ENCODE data around the gene PAIP1.
A peak's percentile ranks its signal among the peaks of the same experiment; 100 is the strongest.
"Not testable (repeated sequence)": the region's sequence is repeated elsewhere in the genome, so short reads cannot be mapped to it uniquely, and the experiment has no call there.

The PAIP1 gene

DNA sequence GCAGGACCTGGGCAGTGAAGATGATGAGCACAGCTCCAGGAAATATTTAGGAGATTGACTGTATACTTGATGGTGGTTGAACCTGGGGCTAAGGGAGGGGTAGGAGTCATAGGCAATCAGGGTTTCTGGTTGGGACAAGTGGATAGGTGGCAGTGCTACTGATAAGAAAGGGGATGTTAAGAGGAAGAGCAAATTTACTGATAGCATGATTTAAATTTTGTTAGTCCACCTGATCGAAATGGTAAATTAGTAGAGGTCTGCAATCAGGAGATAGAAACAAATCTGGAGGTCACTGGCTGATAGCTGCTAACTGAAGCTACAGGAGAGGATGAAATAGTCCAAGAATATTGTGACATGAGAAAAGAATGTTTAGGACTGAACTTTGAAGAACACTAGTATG lies 36.3 kb downstream of the PAIP1 start:
- DNase-seq (ENCODE audit: low read depth in 1 of 2, low spot score in 1 of 2): no peak

DNA sequence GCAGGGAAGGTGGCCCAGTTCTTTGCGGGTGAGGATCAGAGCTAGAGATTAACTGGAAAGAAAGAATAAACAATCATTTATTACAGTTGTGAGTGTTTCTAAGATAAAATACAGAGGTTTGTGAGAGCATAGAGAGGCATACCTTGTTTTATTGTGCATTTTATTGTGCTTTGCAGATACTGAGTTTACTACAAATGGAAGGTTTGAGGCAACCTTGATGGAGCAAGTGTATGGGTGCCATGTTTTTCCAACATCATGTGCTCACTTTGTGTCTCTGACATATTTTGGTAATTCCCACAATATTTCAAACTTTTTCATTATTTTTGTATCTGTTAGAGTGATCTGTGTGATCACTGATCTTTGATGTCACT lies 41.2 kb downstream of the PAIP1 start:
- no peak for DNase-seq (ENCODE audit: low read depth in 1 of 2, low spot score in 1 of 2)

GRCh38 chr5:43514816-43515677 lies 41.8 kb downstream of the PAIP1 start, which contains the start of gene C5orf34:
Gene C5orf34, minus strand, starts transcription at chr5:43515148. Its CDS starts 5,809 bp downstream, at chr5:43509339.
- peak; percentile 88 to 90 for DNase-seq (ENCODE audit: low read depth in 1 of 2, low spot score in 1 of 2)

- no peak for DNase-seq (ENCODE audit: low read depth in 1 of 2, low spot score in 1 of 2)
Measured at GRCh38 chr5:43514471-43514815, 42.4 kb downstream of the PAIP1 start.

DNA sequence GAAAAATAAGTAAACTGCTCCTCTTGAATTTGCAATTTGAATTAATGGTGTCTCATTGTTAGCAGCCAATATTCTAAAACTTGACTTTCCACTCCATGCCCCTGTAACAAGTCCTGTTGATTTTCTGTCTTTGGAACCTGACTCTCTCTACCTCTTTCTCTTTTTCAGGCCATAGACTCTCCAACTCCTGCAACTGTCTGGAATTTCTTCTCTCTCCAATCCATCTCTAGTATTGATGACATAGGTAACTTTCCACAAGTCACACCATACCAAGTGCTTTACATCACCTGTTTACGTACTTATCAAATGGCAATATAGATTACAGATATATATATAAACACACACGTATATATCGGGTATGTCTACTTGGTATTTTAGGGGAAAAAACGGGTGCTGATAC lies 42.9 kb downstream of the PAIP1 start:
- DNase-seq (ENCODE audit: low read depth in 1 of 2, low spot score in 1 of 2): no peak

DNA sequence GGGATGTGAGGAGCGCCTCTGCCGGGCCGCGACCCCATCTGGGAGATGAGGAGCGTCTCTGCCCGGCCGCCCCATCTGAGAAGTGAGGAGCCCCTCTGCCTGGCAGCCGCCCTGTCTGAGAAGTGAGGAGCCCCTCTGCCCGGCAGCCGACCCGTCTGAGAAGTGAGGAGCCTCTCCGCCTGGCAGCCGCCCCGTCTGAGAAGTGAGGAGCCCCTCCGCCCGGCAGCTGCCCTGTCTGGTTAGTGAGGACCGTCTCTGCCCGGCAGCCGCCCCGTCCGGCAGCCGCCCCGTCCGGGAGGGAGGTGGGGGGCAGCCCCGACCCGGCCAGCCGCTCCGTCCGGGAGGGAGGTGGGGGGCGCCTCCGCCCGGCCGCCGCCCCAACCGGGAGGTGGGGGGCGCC lies 45.8 kb downstream of the PAIP1 start:
- DNase-seq (ENCODE audit: low read depth in 1 of 2, low spot score in 1 of 2): not testable (repeated sequence)

- no peak for DNase-seq (ENCODE audit: low read depth in 1 of 2, low spot score in 1 of 2)
Measured at GRCh38 chr5:43498581-43498980, 58.3 kb downstream of the PAIP1 start.

- no peak for DNase-seq (ENCODE audit: low read depth in 1 of 2, low spot score in 1 of 2)
Measured at GRCh38 chr5:43497311-43498104, 59.4 kb downstream of the PAIP1 start.

DNA sequence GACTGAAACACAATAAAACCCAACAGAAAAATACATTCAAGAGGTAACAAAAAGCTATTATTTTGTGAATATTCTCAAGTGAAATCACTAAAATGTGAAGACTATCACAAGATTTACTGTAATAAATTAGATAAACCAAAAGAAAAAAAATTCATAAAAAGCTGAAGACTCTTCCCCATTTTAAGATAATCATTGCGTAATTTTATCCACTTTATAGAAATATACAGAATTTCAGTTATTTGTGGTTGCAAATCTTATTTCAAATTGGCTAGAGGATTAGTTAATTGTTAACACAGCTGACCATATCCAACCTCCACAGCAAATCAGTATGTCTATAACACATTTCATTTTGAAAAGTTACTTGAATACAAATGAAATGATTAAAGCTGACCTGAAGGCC lies 65.6 kb downstream of the PAIP1 start:
- DNase-seq (ENCODE audit: low read depth in 1 of 2, low spot score in 1 of 2): no peak

- DNase-seq (ENCODE audit: low read depth in 1 of 2, low spot score in 1 of 2): no peak
Measured at GRCh38 chr5:43486353-43486752, 70.5 kb downstream of the PAIP1 start.

DNA sequence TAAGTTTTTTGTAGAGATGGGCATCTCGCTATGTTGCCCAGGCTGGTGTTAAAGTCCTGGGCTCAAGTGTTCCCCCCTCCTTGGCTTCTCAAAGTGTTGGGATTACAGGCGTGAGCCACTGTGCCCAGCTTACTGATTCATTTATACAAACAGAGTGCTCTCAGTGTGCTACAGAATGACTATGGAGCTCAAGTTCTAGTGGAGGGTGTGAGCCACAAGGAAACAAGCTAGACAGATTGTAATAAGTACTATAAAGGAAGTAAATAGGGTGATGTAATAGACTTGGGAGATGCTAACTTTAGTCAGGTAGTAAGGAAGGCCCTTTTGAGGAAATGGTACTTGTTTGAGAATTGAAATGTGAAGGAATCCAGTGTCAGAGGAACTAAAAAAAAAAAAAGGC lies 71.5 kb downstream of the PAIP1 start:
- no peak for DNase-seq (ENCODE audit: low read depth in 1 of 2, low spot score in 1 of 2)

GRCh38 chr5:43484106-43484849 lies 72.6 kb downstream of the PAIP1 start:
- peak; percentile 71 to 75 for DNase-seq (ENCODE audit: low read depth in 1 of 2, low spot score in 1 of 2)

GRCh38 chr5:43483298-43484105 lies 73.4 kb downstream of the PAIP1 start, which contains the start of gene TMEM267:
Gene TMEM267, minus strand, starts transcription at chr5:43483865. Its CDS starts 29,896 bp downstream, at chr5:43453969.
- peak; percentile 72 to 78 for DNase-seq (ENCODE audit: low read depth in 1 of 2, low spot score in 1 of 2)

DNA sequence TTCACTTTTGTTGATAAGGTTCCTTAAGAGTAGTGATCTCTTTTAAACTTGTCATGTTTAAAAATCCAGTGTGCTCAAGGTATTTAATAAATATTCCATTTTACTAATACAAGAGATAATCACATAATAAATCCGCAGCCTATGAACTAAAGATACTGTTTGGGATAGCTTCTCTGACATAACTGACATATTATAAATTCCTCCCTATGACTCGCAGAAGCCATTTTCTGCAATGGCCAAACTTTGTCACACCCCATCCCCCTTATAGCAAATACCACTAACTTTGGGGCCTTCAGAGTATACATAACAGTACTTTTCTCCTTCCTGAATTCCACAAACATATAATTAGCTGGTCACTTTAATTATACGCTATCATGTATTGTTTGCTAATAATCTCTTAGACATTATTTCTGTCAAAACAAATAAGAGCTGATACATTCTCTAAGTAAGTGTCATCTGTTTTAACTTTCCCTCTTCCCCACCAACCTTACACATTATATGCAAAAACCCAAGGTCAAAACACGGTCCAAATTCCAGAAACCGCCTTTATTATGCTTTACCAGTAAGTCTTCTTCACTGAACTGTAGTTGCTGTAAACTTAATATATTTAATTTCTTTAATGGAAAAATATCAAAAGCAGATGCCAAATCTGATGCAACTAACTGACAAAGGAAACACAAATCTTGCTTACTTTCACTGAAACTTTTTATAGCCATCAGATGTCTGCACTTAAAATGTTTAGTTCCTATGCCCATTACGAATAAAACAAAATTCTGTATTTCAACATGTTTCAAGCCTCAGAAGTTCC lies 74.2 kb downstream of the PAIP1 start:
- no peak for DNase-seq (ENCODE audit: low read depth in 1 of 2, low spot score in 1 of 2)
